CD4-positive, alpha-beta T cell treated with Interleukin-6 at 100 ng/mL for 8 hours (primary cell): ENCODE measurements around the gene CLDN18.

Experiments used
- DNase-seq: peaks from one replicate; pipeline ENCODE4 v3.0.0-alpha.2; 2020; ENCODE audit warnings: mixed read lengths, low spot score

The CLDN18 gene

DNA sequence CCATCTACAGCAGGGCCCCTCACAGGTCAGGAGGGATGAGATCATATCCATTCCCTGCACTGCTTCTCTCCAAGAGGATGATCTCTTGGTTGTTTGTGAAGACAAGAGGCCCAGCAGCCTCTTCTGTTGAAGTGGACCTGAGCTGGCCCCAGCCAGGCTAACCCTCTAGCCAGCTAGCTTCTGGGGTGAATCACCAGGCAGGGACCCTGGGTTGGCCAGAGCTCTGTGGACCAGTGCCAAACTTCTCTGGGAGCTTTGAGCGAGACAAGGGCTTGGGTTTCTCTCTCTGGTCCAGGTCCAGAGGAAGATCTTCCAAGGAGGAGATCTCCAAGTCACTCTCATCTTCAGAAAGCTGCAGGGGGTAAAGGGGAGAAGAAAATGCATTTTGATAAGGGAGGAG lies 52.7 kb downstream of the CLDN18 start:
- no peak for DNase-seq

DNA sequence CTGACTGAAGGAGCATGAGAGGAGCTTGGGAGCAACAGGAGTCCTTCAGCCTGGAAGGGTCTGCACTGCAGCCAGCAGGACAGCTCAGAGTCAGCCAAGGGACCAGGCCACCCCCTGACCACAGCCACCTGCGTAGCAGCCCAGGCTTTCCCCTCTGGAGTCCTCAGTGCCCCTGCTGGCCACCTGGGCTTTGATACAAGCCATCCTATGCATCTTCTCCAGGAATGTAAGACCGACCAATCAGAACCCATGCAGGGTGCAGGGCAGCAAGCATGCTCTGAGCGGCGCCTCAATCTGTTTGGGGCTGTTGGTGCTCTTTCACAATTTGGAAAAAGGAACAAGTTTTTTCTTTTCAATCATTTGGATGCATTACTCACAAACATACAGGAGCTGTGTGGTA lies 53.5 kb downstream of the CLDN18 start:
- no peak for DNase-seq

DNA sequence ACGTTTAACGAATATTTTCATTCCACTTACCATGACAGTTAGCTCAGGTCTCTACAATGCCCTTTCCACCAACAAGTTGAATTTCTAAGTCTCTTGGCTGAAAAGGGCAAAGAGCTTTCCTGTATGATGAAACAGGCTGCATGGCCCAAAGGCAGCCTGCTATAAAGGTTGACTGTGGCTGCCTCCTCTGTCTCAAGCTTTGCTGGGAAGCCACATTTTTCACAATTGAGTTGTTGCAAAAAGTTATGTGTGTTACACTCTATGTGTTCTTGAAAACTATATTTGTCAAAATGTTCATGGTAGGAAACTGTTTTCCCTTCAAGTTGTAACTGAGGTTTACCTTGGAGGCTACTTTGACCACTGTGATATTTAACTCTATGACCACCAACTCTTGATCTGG lies 56.0 kb downstream of the CLDN18 start:
- DNase-seq: no peak

DNA sequence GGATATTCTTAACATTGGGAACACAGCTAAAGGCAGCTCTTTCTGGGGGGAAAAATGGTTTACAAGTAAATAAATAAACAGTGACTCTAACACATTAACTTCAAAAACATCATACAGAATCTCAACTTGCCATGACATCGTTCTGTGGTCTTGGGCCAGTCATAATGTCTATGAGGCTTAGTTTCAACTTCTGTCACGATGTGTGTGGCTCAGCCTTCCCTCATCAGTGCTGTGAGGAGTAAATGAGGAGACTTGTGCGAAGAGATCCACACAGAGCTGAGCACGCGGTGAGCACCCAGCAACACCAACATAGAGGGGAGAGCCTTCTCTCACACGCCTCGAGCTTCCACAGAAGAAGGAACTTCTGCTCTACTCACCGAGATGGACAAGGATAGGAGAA lies 56.4 kb downstream of the CLDN18 start:
- no peak for DNase-seq

DNA sequence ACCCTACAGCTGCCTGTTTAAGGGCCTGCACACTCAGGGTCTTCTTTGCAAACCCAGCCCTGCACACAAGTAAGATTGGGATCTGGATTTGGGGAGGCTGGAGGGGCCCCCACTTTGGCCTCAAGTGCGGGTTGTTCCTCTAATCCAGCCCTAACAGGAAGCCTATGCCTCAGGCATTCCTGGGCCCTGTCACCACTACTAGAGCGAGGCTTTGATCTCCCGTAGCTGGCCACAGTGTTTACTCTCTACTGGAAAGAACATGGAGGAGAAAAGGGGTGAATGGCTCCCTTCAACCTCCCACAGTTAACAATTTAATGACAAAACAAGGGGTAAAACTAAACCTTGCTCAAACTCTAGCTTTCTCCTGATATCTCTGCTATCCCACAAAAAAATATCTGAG lies 57.0 kb downstream of the CLDN18 start:
- DNase-seq: no peak

DNA sequence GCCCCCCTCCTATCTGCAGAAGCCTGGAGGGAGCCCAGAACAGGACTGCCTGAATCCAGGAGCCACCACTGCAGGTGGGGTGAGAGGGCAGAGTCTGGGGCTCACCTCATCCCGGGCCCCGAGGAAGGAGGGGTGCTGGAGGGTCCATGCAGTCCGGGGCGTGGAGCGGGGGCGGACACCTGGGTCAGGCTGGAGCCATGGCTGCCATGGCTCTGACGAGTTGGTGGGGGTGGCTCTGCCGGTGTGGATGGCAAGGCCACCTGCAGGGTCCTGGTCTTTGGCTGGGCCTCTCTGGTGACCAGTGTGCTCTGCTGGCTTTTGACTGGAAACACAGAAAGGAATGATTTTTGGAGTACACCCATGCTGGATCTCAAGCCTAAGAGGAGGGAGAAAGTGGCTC lies 58.1 kb downstream of the CLDN18 start:
- DNase-seq: no peak

DNA sequence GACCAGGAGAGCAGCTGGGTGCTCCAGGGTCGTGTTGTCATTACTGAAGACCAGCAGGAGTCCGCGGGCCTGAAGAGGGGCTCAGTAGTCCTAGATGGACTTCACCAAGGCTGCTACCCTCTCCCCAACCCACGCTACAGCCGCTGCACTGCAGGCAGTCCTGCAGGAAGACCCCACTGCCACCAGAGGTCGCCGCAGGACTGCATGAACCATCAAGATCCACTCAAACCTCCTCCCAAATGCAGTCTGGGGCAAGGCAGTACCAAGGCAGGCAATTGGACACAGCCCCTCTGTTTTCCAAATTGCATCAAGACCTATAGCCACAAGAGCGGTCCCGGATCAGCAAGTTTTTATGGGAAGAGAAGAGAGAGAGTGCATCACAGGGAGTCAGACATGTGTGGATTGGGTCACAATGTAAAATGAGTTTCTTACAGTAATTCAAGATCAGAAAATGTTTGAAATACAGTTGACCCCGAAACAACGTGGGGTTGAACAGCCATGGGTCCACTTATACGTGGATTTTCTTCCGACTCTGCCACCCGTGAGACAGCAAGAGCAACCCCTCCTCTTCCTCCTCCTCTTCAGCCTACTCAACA lies 58.7 kb downstream of the CLDN18 start:
- DNase-seq: peak; percentile 56

DNA sequence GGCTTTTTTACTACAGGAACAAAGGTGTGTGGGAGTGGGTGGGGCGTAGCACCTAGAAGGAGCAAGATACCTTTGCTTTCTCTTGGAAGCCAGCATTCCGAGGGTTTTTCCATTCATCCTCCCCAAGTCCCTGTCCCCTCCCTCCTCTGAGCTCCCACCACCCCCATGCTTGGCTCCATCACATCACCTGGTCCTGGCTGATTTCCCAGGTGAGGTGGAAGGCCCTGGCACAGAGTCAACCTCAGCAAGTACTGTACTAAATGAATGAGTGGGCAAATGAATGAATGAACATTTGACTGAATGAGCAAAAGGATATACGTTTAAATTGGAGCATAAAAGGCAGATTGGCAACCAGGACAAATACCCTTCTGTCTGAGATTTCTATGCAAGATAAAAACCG lies 60.0 kb downstream of the CLDN18 start:
- DNase-seq: no peak

DNA sequence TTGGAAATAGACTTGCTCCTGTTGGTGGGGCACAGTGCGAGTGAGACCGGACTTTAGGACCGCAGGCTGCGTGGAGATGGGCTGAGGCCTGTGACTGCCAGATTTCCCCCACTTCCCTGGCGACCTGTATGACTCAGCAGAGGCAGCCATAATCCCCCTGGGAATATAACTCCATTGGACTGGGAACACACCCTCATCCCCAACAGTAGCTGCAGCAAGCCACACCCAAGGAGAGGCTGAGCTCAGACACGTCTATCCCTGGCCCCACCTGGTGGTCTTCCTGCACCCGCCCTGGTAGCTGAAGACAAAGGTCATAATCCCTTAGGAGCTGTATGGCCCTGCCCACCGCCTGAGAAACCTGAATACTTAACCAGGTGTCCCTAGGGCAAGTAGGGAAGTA lies 62.8 kb downstream of the CLDN18 start:
- DNase-seq: no peak

DNA sequence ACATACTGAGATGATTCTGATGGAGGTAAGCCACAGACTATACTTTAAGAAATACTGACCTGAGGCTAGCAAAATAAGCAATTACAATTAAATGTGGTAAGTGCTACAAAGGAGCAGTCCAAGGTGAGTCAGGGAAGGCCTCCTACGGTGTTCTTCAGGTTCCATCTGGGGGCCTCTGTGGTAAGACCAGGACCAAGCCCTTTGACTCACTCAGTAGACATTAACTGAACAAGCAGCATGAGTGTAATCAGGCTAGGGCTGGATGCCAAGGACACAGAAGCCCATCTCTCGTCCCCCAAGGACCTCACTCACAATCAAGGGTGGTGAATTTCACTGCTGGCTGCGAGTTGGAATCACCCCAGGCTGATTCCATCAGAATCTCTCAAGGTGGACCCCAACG lies 68.1 kb downstream of the CLDN18 start:
- no peak for DNase-seq

DNA sequence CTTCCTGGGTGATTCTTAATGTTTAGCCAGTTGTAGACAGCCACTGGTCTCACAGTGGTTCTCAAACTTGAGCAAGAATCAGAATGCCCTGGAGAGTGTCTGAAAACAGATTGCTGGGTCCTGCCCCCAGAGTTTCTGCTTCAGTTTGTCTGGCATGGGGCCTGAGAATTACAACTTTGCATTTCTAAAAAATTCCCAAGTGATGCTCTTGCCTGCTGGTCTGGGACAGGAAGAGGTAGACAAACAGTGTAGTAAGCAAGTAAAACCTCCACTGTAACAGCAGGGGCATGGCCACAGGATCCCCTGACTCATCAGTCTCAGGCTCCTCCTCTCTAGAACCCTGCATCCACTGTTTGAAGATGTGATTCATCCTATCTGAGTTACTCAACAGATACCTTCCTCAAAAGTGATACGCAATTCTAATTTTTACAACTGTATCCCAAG lies 69.0 kb downstream of the CLDN18 start:
- no peak for DNase-seq

DNA sequence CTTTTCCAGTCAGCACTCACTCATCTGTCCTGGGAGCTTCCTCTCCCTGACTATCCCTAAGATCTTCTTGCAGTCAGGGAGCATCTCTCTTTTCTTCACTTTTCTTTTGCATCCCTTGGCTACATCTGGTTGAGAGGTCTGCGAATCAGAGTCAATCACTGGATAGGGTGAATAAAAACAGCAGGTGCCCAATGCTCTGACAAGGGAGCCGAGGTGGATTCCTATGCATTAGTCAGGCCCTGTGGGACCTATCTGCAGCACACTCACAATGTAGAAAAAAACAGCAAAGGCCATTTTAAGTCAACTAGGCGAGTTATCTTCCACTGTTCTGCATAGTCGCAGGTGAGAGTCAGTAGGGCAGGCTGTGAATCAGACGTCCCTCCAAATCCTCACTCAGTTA lies 69.9 kb downstream of the CLDN18 start:
- DNase-seq: no peak

DNA sequence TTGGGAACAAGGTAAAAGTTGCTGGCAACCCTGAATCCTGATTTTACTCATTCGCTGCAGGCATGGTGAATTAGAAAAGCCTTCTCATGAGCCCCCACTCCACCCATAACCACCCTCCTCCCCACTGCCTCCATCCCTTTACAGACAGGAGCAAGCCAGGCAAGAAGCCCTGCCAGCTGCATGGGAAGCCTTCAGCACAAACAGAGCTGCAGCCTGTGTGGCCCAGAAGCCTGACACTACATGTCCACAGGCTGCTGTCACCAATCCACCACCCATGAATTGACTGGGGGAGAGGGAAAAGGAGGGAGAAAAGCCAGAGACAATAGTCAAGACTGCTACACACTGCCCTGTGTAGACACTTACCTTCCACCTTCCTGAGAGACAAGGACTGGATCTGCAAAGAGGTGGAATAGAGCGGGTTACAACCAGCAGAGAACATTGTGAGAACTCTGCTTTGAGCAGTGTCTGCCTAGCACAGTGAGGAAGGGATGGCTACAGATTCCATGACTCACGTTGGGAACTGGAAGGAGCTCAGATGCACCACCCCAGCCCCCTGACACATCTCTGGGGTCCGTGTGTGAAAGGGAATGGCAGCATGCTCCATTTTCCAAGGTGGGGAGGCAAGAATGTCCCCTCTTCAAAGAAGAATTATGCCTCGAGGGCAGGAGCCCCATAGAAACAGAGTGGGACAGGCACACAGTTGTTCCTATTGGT lies 71.6 kb downstream of the CLDN18 start:
- DNase-seq: no peak

DNA sequence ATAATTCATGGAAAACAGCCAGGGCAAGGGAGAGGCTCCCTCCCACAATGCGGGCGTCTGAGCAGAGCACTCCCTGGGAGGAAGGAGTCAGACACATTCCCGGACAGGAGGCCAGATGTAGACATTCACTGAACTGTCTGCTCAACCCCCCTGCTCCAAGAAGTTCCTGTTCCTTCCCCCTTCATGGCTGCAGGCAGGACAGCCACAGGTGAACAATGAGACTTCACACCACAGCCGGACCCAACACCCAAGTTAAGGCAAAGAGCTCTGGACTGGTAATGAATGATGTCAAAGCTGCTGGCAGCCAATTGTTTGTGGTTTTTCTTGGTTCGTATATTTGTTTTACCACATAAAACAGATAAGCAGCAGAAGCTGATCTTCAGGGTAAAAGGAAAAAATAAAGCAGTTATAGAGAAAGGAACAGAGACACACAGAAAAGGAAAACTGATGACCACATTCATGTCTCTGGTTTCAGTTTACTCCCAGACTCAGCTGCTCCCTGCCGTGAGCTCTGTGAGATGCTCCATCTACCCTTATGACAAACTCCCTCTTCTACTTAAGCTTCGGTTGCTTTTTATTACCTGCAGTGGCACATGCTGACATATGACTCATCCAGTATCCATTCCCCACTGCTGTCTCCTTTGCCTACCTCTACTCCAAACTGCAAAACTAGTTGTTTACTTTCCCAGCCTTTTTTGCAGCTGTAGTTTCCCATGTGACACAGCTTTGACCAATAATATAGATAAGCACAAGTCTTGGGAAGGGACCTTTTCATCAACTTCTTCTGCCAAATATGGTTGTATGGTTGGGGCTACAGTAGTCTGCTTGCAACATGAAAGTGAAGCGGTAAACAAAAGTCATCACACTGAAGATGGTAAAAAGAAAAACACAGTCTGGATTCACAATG lies 72.4 kb downstream of the CLDN18 start:
- DNase-seq: no peak

DNA sequence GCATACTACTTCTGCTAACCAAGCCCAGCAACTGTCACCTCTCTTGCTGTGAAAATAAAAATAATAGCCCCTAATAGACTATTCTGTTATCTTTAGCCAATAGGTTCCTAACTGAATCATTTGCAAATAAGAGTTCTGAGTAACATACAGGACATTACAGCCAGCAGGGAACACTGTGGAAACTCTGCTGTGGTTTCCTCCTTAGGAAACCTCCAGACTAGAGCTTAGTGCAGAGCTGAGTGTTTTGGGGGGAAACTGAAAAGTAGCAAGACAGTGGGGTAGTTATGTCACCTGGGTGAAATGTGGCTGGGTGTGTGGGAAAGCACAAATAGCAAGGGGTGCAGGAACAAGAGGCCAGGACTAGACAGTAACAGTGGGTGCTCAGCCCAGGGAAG lies 73.0 kb downstream of the CLDN18 start:
- no peak for DNase-seq
